NK-92 (cell line): ENCODE measurements around the gene PMPCA.

Source experiments
- DNase-seq: peaks from one replicate; lab custom pipeline; 2025; ENCODE audit not compliant: unreplicated experiment; lab: John Stamatoyannopoulos, UW

PMPCA gene

GRCh38 chr9:136453326-136453725, 42.9 kb downstream of the PMPCA start:
- no peak for DNase-seq

- DNase-seq: no peak
These were observed 43.8 kb downstream of the PMPCA start for GRCh38 chr9:136454026-136454796.

DNA sequence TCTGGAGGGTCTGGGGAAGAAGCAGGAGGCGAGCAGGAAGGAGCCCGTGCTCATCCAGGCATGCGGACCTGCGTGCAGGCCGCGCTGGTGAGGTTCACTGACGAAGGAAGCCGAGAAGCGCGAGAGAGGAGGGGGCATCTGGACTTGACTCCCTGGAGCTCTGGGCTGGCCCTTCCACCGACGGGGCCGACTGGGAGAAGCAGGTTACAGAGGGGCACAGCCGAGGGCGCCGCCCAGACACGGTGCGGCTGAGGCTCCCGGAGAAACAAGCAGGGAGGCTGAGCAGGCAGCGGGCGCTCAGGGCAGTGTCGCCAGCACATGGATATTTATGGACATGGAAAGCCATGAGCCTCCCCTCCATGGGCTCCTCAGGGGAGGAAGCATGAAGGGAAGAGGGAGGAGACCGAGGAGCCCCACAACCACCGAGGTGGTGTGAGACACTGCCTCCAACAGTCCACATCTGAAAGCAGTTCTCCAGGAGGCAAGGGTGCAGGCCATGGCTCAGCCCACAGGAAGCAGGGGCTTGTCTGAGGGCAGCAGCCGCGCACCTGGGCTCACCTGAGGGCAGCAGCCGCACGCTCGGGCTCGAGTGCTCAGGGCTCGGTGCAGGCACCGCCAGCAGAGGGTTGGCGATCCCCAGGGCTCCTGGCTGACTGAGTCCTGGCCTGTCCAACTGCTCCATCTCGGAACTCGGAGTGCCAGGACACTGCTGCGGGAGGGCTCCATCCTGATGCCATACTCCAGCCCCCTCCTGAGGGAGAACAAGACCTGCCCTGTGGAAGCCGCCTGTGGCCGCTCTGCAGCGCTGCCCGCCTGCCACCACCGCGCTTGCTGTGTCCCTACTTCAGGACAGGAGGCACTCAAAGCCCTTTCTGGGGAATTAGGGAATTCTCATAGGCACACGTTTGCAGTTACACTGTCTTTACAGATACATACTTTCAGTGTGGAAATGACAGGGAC, 44.9 kb downstream of the PMPCA start:
- DNase-seq: no peak

GRCh38 chr9:136456258-136456657, 45.8 kb downstream of the PMPCA start:
- DNase-seq: no peak

DNA sequence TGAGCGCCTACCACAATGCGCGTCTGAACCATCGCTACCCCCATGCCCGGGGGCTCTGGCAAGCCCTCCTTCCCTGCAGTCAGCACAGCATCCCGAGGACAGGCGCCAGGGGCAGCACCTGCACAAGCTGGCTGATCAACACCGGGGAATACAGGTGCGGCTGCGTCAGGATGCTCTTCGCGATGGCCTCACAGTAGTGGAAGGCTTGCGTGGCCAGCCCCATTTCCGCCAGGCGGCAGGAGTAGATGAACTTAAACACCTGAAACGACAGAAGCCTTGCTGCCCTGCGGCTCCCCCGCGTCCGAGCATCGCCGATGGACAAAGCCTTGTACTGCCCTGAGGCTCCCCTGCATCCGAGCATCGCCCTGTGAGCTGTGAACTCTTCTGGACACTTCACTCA, 46.9 kb downstream of the PMPCA start:
- no peak for DNase-seq

GRCh38 chr9:136459425-136459824, 49.0 kb downstream of the PMPCA start:
- DNase-seq: no peak

- no peak for DNase-seq
These were observed 50.4 kb downstream of the PMPCA start for GRCh38 chr9:136460772-136461325.

DNA sequence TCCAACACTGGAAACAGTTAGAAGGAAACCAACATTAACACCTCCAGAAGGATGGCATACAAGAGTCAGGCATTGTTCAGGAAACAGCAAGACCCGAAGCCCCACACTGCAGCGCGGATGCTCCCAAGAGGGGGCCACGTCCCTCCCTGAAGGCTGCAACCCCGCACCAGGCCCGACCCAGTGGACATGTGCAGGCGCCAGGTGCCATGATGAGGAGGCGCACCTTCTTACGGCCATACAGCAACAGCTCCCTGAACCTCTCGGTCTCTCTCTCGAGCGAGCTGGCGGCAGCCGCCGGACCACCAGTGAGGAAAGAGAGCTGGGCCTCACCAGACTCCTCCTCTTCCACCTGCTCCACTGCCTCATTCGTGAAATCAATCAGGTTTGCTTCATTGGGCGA, 52.2 kb downstream of the PMPCA start:
- DNase-seq: no peak

DNA sequence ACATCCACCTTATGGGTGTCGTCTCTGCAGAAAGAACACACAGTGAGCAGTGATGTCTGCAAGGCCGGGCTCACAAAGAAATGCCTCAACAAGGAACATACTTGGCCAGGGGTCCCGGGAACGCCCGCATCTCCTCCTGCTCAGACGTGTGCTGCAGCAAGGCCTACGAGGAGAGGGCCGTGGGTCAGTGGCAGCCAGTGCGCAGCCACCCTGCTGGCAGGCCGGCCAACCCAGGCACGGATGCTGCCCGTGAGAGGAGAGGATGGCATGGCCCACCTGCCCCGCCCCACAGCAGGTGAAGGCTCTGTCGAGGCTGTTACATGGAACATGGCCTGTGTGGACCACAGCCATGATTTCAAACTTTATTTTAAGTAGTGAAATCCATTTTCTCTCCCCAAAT, 53.1 kb downstream of the PMPCA start:
- no peak for DNase-seq

- no peak for DNase-seq
These were observed 53.8 kb downstream of the PMPCA start for GRCh38 chr9:136464241-136464640.

DNA sequence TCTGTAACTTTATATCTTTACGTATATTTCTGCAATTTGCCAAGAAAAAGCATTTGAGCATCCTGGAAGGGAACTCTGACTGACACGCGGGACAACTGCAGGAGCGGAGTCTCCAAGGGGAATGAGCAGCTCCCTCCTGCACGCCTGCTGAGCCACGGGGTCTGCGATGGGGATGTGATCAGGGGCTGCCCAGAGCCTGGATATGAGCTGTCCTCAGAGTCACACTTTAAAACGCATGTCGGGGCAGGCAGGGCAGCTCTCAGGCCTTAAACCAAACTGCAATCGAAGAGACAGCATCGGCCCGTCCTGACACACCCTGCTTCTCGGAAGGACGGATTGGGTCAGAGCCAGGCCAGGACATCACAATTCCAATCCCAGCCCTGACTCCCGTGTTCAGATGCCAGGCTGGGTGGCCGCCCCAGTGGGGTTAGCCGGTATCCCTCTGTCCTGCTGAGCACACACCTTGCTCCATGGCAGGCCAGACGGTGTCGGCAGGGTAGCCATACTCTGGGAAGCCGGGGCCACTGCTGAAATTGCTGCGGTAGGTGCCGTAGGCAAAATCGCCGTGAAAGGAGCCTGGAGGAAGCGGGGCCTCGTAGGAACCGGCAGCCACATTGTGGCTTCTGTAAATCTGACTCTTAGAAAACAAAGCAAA, 55.2 kb downstream of the PMPCA start:
- DNase-seq: no peak

DNA sequence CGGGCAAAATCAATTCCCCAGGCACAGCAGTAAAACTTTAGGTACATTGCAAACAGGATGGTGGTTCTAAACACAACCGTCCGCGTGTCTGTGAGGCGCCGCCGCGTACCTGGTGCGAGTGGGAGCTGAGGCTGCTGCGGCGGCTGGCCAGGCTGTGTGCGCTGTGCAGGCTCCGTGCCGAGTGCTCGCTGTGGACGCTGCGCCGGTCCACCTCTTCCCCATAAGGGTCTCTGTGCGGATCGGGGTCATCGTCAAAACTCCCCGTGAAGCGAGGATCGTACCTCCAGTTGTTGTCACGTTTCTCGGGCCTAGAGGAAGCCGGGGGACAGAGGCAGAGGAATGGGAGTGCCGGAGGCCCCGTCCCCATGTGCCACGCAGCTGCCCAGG, 55.7 kb downstream of the PMPCA start:
- DNase-seq: no peak

GRCh38 chr9:136467766-136468165, 57.3 kb downstream of the PMPCA start:
- no peak for DNase-seq

DNA sequence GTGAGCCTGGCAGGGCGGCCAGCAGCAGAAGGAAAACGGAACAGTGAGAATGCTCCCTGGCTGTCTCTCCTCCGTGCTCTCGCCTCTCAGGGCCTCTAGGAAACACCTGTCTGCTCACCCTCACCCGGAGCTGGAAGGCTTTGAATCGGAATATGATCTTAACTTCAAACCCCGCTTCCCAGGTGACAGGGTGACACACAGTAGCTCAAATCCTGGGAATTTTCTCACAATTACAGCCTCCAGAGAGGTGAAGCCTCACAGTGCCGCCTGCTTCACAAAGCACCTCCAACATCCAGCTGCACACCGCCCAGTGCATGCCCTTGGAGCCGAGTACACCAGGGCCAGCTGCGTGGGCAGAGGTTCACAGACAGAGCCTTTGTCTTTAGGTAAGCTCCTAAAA, 59.9 kb downstream of the PMPCA start:
- DNase-seq: no peak

GRCh38 chr9:136470792-136471469, 60.5 kb downstream of the PMPCA start:
- no peak for DNase-seq

GRCh38 chr9:136471802-136472487, 61.5 kb downstream of the PMPCA start:
- no peak for DNase-seq

DNA sequence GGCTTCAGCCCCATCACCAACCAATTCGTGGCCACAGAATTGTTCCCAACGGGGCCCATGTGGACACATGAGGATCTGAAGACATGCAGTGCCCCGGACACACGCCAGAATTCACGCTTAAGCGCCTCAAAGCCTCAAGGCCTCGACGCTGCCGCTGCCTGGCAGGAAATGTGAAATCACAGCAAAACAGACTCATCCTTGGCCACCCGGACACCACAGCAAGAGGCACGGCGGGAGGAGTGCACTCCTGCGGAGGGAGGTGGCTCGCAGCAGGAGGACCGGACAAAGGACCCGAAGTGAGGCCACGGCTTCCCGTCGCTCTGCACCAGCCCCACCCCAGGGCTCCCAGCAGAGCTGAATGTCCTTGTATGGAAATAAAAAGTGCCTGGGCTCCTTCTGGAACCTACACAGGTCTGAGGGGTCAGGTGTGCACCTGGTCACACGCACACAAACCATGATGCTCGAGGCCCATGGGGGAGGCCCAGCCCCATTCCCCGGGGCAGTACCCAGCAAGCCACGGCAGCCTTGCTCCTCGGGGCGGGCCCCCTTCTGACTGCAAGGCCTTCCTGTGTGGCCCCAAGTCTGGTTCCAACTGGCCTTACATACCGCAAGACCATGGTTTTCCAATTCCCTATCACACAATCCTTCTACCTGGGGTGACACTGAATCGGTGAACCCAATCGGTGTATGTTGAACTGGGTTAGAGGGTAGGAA, 62.3 kb downstream of the PMPCA start:
- DNase-seq: no peak

- no peak for DNase-seq
These were observed 62.9 kb downstream of the PMPCA start for GRCh38 chr9:136473354-136473721.
